ENCODE measurements around the gene SCN4A. TPM values are rescaled to one million over a fixed set of nuclear protein-coding genes. Genes with fewer than 3 reads are reported as not detected.

Gene SCN4A
- total and polyA plus RNA-seq, 2 of the 13 experiments (the other 11 are each of a cell fraction or from before 2014, with no cell fraction given), result 0.02 to 0.03 TPM

- no peak for TF ChIP-seq AKNA (CRISPR knock-in tag; IDR thresholded peaks at IDR 0.05; ENCODE audit: borderline replicate concordance)
- no peak for TF ChIP-seq HMGXB3 (CRISPR knock-in tag; IDR thresholded peaks at IDR 0.05; ENCODE audit: borderline replicate concordance)
- TF ChIP-seq, protein P1, sequence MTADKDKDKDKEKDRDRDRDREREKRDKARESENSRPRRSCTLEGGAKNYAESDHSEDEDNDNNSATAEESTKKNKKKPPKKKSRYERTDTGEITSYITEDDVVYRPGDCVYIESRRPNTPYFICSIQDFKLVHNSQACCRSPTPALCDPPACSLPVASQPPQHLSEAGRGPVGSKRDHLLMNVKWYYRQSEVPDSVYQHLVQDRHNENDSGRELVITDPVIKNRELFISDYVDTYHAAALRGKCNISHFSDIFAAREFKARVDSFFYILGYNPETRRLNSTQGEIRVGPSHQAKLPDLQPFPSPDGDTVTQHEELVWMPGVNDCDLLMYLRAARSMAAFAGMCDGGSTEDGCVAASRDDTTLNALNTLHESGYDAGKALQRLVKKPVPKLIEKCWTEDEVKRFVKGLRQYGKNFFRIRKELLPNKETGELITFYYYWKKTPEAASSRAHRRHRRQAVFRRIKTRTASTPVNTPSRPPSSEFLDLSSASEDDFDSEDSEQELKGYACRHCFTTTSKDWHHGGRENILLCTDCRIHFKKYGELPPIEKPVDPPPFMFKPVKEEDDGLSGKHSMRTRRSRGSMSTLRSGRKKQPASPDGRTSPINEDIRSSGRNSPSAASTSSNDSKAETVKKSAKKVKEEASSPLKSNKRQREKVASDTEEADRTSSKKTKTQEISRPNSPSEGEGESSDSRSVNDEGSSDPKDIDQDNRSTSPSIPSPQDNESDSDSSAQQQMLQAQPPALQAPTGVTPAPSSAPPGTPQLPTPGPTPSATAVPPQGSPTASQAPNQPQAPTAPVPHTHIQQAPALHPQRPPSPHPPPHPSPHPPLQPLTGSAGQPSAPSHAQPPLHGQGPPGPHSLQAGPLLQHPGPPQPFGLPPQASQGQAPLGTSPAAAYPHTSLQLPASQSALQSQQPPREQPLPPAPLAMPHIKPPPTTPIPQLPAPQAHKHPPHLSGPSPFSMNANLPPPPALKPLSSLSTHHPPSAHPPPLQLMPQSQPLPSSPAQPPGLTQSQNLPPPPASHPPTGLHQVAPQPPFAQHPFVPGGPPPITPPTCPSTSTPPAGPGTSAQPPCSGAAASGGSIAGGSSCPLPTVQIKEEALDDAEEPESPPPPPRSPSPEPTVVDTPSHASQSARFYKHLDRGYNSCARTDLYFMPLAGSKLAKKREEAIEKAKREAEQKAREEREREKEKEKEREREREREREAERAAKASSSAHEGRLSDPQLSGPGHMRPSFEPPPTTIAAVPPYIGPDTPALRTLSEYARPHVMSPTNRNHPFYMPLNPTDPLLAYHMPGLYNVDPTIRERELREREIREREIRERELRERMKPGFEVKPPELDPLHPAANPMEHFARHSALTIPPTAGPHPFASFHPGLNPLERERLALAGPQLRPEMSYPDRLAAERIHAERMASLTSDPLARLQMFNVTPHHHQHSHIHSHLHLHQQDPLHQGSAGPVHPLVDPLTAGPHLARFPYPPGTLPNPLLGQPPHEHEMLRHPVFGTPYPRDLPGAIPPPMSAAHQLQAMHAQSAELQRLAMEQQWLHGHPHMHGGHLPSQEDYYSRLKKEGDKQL (CRISPR knock-in tag; IDR thresholded peaks at IDR 0.05; ENCODE audit: low read depth), result no peak
- peak; percentile 37; the same call in 1 of the 2 replicates for TF ChIP-seq MIER2 (CRISPR knock-in tag; IDR thresholded peaks at IDR 0.05)
- TF ChIP-seq SMAD3 (CRISPR knock-in tag; IDR thresholded peaks at IDR 0.05), result 0 out of 2 replicates have a peak, but pooled peaks have one; percentile 36
- TF ChIP-seq HDAC1 (CRISPR knock-in tag; IDR thresholded peaks at IDR 0.05), result peak; percentile 59; the same call in 1 of the 2 replicates
- no peak for TF ChIP-seq NCOR1 (IDR thresholded peaks at IDR 0.05; ENCODE audit: borderline replicate concordance, low read length)
- TF ChIP-seq, protein P2, sequence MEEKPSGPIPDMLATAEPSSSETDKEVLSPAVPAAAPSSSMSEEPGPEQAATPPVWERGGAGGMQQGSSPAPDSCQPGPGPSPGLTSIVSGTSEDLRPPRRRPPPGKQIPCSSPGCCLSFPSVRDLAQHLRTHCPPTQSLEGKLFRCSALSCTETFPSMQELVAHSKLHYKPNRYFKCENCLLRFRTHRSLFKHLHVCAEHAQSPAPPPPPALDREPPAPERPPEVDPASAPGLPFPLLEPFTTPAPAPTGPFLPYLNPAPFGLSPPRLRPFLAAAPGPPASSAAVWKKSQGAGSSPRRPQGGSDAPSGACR (CRISPR knock-in tag; IDR thresholded peaks at IDR 0.05), result no peak
- no peak for TF ChIP-seq ZNF83 (CRISPR knock-in tag; IDR thresholded peaks at IDR 0.05; ENCODE audit: borderline replicate concordance)
- TF ChIP-seq JUND (CRISPR knock-in tag; IDR thresholded peaks at IDR 0.05), result no peak
- TF ChIP-seq DNMT3B (CRISPR knock-in tag; conservative IDR thresholded peaks at IDR 0.05), result peak; percentile 90; the same call in 1 of the 2 replicates
- no peak for TF ChIP-seq MLLT10 (CRISPR knock-in tag; IDR thresholded peaks at IDR 0.05)
These were observed 16.3 kb downstream of the SCN4A start (continued) for GRCh38 chr17:63956296-63956920.

Data from HepG2 (cell line).